ENCODE data around the gene TSPAN31.

- TF ChIP-seq GATA3 (IDR thresholded peaks at IDR 0.05; ENCODE audit: low read depth, low read length) (no peak), GATA2 (IDR thresholded peaks at IDR 0.05; ENCODE audit: low read depth, low read length) (no peak)
Measured at GRCh38 chr12:57761391-57761998, 16.7 kb downstream of the TSPAN31 start.
